Subcutaneous adipose tissue (tissue), 4 donors: ENCODE results near the gene HSPG2. TPM values are rescaled to one million over a fixed set of nuclear protein-coding genes. Genes with fewer than 3 reads are reported as not detected.
"Not testable (repeated sequence)": the region's sequence is repeated elsewhere in the genome, so short reads cannot be mapped to it uniquely, and the experiment has no call there.

ENCODE experiments used
- CTCF ChIP-seq: fragments of 450-650 bp; IDR thresholded peaks from one replicate; pipeline ENCODE4 v1.5.1; 2016; ENCODE audit warnings: low read depth, mild to moderate bottlenecking, control low read depth, antibody characterized with exemption, moderate library complexity
- total RNA-seq, 4 donors: library from RNA; depleted of rRNA; stranded (reverse); fragments of >200 nt; gene quantifications; one replicate each; pipeline ENCODE4 v1.1.0, GENCODE V29; 2016

HSPG2 gene
- 100 to 1,000 TPM in 3 of 4 donors, 10 to 100 TPM in 1; 90.5 to 556 (median 207) TPM for total RNA-seq

- TF ChIP-seq CTCF: no peak
Measured at GRCh38 chr1:21937034-21937371, at the start of gene HSPG2. TSS of gene HSPG2 (minus strand) at chr1:21937310. CDS start at chr1:21937217, 93 bp downstream.

GRCh38 chr1:21976703-21977239 is 39.7 kb upstream of the HSPG2 start, which contains the start of gene CELA3B:
TSS of gene CELA3B (plus strand) at chr1:21977022. CDS start at chr1:21977040, 18 bp downstream.
- not testable (repeated sequence) for TF ChIP-seq CTCF

DNA sequence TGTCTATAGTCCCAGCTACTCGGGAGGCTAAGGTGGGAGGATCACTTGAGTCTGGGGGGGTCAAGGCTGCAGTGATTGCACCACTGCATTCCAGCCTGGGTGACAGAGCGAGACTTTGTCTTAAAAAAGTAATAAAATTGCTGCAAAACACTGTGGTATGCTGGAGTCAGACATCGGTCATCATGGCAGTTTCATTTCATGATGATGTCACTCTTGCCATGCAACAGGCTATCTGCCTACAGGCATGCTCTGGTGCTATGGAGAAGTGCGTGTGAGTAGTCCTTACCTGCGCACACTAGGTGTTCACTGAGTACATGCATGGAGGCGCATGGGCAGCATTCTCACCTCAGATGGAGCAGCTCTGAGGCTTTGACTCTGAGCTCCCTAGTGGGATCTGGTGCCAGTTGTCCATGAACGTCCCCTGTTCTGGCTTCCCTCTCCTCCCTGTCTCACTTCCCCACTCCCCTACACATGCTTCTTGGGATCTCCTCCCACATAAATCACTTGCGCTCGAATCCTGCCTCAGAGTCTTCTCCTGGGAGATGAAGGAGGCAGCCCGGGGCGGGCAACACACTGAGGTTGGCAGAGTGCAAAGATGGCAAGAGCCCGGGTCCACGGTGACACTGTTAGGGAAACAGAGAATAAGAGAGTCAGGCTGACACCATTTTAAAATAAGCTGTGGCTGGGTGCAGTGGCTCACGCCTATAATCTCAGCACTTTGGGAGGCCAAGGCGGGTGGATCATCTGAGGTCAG is 29.3 kb upstream of the HSPG2 start:
- no peak for TF ChIP-seq CTCF

GRCh38 chr1:21963477-21964217 is 26.5 kb upstream of the HSPG2 start:
- no peak for TF ChIP-seq CTCF

GRCh38 chr1:21961799-21962198 is 24.7 kb upstream of the HSPG2 start:
- TF ChIP-seq CTCF: no peak

GRCh38 chr1:21961337-21961736 is 24.2 kb upstream of the HSPG2 start:
- TF ChIP-seq CTCF: no peak
